DND-41 (cell line): ENCODE results near the gene SYNE1.

ENCODE experiments used
- EZH2 ChIP-seq: IDR thresholded peaks from 3 replicates; pipeline ENCODE4 v1.6.1; 2012; ENCODE audit warnings: borderline replicate concordance, low read depth, mild to moderate bottlenecking, moderate library complexity, low read length, inconsistent platforms; ENCODE audit not compliant: severe bottlenecking
- TF ChIP-seq, protein P1 (sequence below): IDR thresholded peaks from 2 replicates; pipeline ENCODE4 v1.5.1; 2012; ENCODE audit warnings: borderline replicate concordance, low read length, moderate library complexity, mild to moderate bottlenecking; ENCODE audit not compliant: poor library complexity, severe bottlenecking; ENCODE audit errors: extremely low read depth

DNA sequence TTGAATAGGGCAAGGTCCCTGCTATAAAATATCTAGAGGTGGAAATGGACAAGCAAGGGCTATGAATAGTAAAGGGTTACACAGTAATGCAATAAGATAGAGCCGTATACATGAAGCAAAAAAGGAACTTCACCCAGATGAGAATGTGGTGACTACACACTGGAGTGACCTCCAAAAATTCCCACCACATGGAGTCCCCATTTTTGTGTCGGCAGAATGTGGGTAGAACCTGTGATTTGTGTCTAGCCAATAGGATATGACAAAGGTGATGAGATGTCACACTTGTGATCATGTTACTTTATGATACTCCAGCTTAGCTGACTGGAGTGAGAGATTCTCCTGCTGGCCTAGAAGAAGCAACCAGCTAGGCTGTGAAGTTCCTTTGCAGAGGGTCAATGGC is 96.8 kb downstream of the SYNE1 start:
- TF ChIP-seq, protein P1, sequence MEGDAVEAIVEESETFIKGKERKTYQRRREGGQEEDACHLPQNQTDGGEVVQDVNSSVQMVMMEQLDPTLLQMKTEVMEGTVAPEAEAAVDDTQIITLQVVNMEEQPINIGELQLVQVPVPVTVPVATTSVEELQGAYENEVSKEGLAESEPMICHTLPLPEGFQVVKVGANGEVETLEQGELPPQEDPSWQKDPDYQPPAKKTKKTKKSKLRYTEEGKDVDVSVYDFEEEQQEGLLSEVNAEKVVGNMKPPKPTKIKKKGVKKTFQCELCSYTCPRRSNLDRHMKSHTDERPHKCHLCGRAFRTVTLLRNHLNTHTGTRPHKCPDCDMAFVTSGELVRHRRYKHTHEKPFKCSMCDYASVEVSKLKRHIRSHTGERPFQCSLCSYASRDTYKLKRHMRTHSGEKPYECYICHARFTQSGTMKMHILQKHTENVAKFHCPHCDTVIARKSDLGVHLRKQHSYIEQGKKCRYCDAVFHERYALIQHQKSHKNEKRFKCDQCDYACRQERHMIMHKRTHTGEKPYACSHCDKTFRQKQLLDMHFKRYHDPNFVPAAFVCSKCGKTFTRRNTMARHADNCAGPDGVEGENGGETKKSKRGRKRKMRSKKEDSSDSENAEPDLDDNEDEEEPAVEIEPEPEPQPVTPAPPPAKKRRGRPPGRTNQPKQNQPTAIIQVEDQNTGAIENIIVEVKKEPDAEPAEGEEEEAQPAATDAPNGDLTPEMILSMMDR = no peak
- no peak for TF ChIP-seq EZH2
